Astrocyte (in vitro differentiated cells and primary cell): Measurements from ENCODE around the gene EPHB1. TPM values are rescaled to one million over a fixed set of nuclear protein-coding genes. Genes with fewer than 3 reads are reported as not detected.

Experiments
- DNase-seq: peaks from one replicate; pipeline ENCODE4 v3.0.0-alpha.2; 2010; ENCODE audit warnings: low read depth
- FAIRE-seq: peaks from 2 replicates; lab custom pipeline; 2011; peaks lifted over from hg19 to GRCh38; lab: Jason Lieb, UNC
- H2AFZ ChIP-seq: 2 replicates; pipeline ENCODE4 v1.6.0; 2012; ENCODE audit warnings: low read depth, low read length, inconsistent platforms
- H3K27ac ChIP-seq: 2 replicates; pipeline ENCODE4 v1.5.1; 2011; ENCODE audit warnings: low read depth, low read length, inconsistent platforms
- H3K27me3 ChIP-seq: 2 replicates; pipeline ENCODE4 v1.6.0; 2011; ENCODE audit warnings: low read length, inconsistent platforms; ENCODE audit not compliant: insufficient read depth
- H3K36me3 ChIP-seq: 2 replicates; pipeline ENCODE4 v1.5.1; 2011; ENCODE audit warnings: low read length, inconsistent platforms; ENCODE audit not compliant: insufficient read depth
- H3K4me1 ChIP-seq: 2 replicates; pipeline ENCODE4 v1.5.1; 2011; ENCODE audit warnings: low read length, inconsistent platforms; ENCODE audit not compliant: insufficient read depth
- H3K4me2 ChIP-seq: 2 replicates; pipeline ENCODE4 v1.6.0; 2012; ENCODE audit warnings: low read length, inconsistent platforms
- H3K4me3 ChIP-seq: 2 replicates; pipeline ENCODE4 v1.5.1; 2011; ENCODE audit warnings: low read depth, mild to moderate bottlenecking, low read length, inconsistent platforms; ENCODE audit not compliant: insufficient read depth
- H3K79me2 ChIP-seq: 2 replicates; pipeline ENCODE4 v1.6.0; 2012; ENCODE audit warnings: mild to moderate bottlenecking, low read length, inconsistent platforms; ENCODE audit not compliant: insufficient read depth
- H3K9ac ChIP-seq: 2 replicates; pipeline ENCODE4 v1.6.0; 2012; ENCODE audit warnings: mild to moderate bottlenecking, low read length, inconsistent platforms
- H3K9me3 ChIP-seq: 2 replicates; pipeline ENCODE4 v1.5.1; 2012; ENCODE audit warnings: low read depth, mild to moderate bottlenecking, low read length, inconsistent platforms; ENCODE audit not compliant: insufficient read depth
- H4K20me1 ChIP-seq: 2 replicates; pipeline ENCODE4 v1.6.0; 2012; ENCODE audit warnings: low read length, inconsistent platforms; ENCODE audit not compliant: insufficient read depth
- H3K27ac Mint-ChIP-seq: one replicate; pipeline ENCODE4 v1.8.0; 2021; ENCODE audit warnings: mild to moderate bottlenecking, mixed read lengths; ENCODE audit not compliant: unreplicated experiment
- H3K27me3 Mint-ChIP-seq: one replicate; pipeline ENCODE4 v1.8.0; 2021; ENCODE audit warnings: low read depth, mixed read lengths; ENCODE audit not compliant: unreplicated experiment
- H3K36me3 Mint-ChIP-seq: one replicate; pipeline ENCODE4 v1.8.0; 2021; ENCODE audit warnings: low read depth, mixed read lengths; ENCODE audit not compliant: unreplicated experiment
- H3K4me1 Mint-ChIP-seq: one replicate; pipeline ENCODE4 v1.8.0; 2021; ENCODE audit warnings: low read depth, mixed read lengths; ENCODE audit not compliant: unreplicated experiment
- H3K4me3 Mint-ChIP-seq: one replicate; pipeline ENCODE4 v1.8.0; 2021; ENCODE audit warnings: mild to moderate bottlenecking, moderate library complexity, mixed read lengths; ENCODE audit not compliant: unreplicated experiment
- H3K9me3 Mint-ChIP-seq: one replicate; pipeline ENCODE4 v1.8.0; 2021; ENCODE audit warnings: mild to moderate bottlenecking, mixed read lengths; ENCODE audit not compliant: unreplicated experiment
- CTCF ChIP-seq: IDR thresholded peaks from 2 replicates; pipeline ENCODE4 v1.5.1; 2011; ENCODE audit warnings: low read depth, mild to moderate bottlenecking, inconsistent platforms, low read length, moderate library complexity; ENCODE audit not compliant: insufficient read depth
- EZH2 ChIP-seq: IDR thresholded peaks from 2 replicates; pipeline ENCODE4 v1.6.1; 2012; ENCODE audit warnings: mild to moderate bottlenecking, low read length, inconsistent platforms; ENCODE audit not compliant: insufficient read depth
- total RNA-seq: library from RNA; stranded (reverse); gene quantifications from 2 replicates; pipeline ENCODE4 v1.2.1, GENCODE V29; 2021

Gene EPHB1
- total RNA-seq, 1 donor from 2014 or later = 4.1 TPM

DNA sequence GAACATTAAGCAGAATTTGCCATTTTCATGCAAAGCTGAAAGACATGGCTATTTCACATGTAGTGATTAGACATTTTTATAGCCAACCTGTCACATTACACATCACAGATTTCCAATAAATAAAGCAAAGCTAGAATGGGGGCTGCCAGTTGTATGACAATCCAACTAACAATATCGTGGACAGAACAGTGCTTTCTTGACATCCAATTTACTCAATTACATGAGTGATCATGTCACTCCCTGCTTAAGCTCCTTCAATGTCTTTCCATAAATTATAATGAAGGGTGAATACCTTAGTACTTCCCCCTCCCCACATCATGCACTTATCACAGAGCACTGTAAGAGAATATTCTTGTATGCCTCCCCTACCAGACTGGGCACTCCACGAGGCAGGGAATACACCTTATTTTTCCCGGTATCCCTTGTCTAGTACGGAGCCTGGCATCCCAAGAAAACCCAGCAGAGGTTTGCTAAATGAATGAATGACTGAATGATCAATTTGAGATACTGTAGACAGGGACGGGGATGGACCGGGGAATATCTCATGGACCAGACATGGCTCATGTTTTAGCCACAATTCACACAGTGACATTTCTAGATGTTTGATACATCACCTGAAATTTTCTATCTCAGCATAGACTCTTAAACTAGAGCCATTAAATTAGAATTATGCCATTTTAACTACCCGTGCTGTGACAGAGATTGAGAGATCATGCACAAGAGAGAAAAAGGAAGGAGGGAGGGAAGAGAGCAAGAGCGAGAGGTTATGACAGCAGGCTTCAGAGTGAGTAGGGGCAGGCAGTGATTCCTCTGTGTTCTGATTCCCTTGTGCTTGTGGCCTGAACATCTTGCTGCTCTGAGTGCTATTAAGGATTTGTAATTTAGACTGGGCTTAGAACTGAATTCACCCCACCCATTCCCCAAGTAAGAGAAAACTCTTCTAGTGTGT is 77.7 kb downstream of the EPHB1 start:
- Mint-ChIP-seq H3K36me3 (no peaks in the 10 kb centered on the region), H3K4me3 (no peak overlapping the region), H3K9me3 (peaks cover 3% of the 10 kb centered on the region), H3K4me1 (no peaks in the 10 kb centered on the region), H3K27me3 (peaks cover 5% of the 10 kb centered on the region), H3K27ac (no peak overlapping the region)
- no peak overlapping the region for H3K27ac ChIP-seq
- H3K4me3 ChIP-seq = no peak overlapping the region
- no peaks in the 10 kb centered on the region for H3K36me3 ChIP-seq
- no peak overlapping the region for H3K9ac ChIP-seq
- H3K9me3 ChIP-seq = no peaks in the 10 kb centered on the region
- no peaks in the 10 kb centered on the region for H3K79me2 ChIP-seq
- no peaks in the 10 kb centered on the region for H3K27me3 ChIP-seq
- TF ChIP-seq CTCF (no peak), EZH2 (no peak)
- DNase-seq (no peak), FAIRE-seq (no peak)
- no peaks in the 10 kb centered on the region for H3K4me1 ChIP-seq
- H4K20me1 ChIP-seq = no peaks in the 10 kb centered on the region
- H2AFZ ChIP-seq = no peak overlapping the region
- no peak overlapping the region for H3K4me2 ChIP-seq

GRCh38 chr3:134873789-134874188 is 78.7 kb downstream of the EPHB1 start:
- TF ChIP-seq CTCF (no peak), EZH2 (no peak)
- Histone ChIP-seq H3K36me3 (no peaks in the 10 kb centered on the region), H2AFZ (no peak overlapping the region), H4K20me1 (no peaks in the 10 kb centered on the region), H3K27ac (no peak overlapping the region), H3K4me3 (no peak overlapping the region), H3K27me3 (no peaks in the 10 kb centered on the region), H3K9me3 (no peaks in the 10 kb centered on the region), H3K9ac (no peak overlapping the region), H3K79me2 (no peaks in the 10 kb centered on the region), H3K4me2 (no peak overlapping the region), H3K4me1 (no peaks in the 10 kb centered on the region)
- no peaks in the 10 kb centered on the region for H3K4me1 Mint-ChIP-seq
- FAIRE-seq (no peak), DNase-seq (no peak)
- H3K27ac Mint-ChIP-seq = no peak overlapping the region
- H3K4me3 Mint-ChIP-seq = no peak overlapping the region
- peaks cover 3% of the 10 kb centered on the region for H3K9me3 Mint-ChIP-seq
- H3K36me3 Mint-ChIP-seq = no peaks in the 10 kb centered on the region
- peaks cover 5% of the 10 kb centered on the region for H3K27me3 Mint-ChIP-seq
